Transverse colon (tissue), 4 donors: Measurements from ENCODE around the gene FUT3. TPM values are rescaled to one million over a fixed set of nuclear protein-coding genes. Genes with fewer than 3 reads are reported as not detected.
A peak's percentile ranks its signal among the peaks of the same experiment; 100 is the strongest.

Source experiments
- DNase-seq: peaks from one replicate; pipeline ENCODE4 v3.0.0-alpha.2; 2019
- H3K27ac ChIP-seq, 4 donors: fragments of 200-600 bp; sonication (generic); 2 replicates each; pipeline ENCODE4 v1.5.1; 2016 to 2018; ENCODE audit warnings: inconsistent platforms in 4 of 4
- H3K27me3 ChIP-seq: fragments of 200-600 bp; sonication (generic); 2 replicates; pipeline ENCODE4 v1.5.1; 2017; ENCODE audit warnings: inconsistent platforms
- H3K36me3 ChIP-seq, 4 donors: fragments of 200-600 bp; sonication (generic); 2 replicates each; pipeline ENCODE4 v1.5.1; 2017 to 2019; ENCODE audit warnings: inconsistent platforms in 4 of 4
- H3K4me1 ChIP-seq, 4 donors: fragments of 200-600 bp; sonication (generic); 2 replicates each; pipeline ENCODE4 v1.5.1; 2017 to 2020; ENCODE audit warnings: inconsistent platforms in 4 of 4
- H3K4me3 ChIP-seq, 4 donors: fragments of 200-600 bp; sonication (generic); 1 replicate in 1 of 4; 2 replicates in 3 of 4; pipeline versions ENCODE4 v1.5.1 to v1.6.1; 2017 to 2019; ENCODE audit warnings: inconsistent platforms in 4 of 4
- H3K9me3 ChIP-seq, 2 donors: fragments of 200-600 bp; sonication (generic); 2 replicates each; pipeline ENCODE4 v1.5.1; 2017 to 2019; ENCODE audit warnings: inconsistent platforms in 2 of 2
- CTCF ChIP-seq, 5 experiments: fragments of 200-600 bp in 3 of 5; fragments of 450-650 bp in 2 of 5; sonication (generic) in 3 of 5; IDR thresholded peaks; 1 replicate in 2 of 5; 2 replicates in 3 of 5; pipeline ENCODE4 v1.5.1; 2016 to 2017; ENCODE audit warnings: antibody characterized with exemption in 5 of 5, inconsistent platforms in 3 of 5, mild to moderate bottlenecking in 2 of 5, moderate library complexity in 1 of 5
- EP300 ChIP-seq: sonication (generic); formaldehyde crosslinking; IDR thresholded peaks from one replicate; pipeline ENCODE4 v1.6.1; 2017; ENCODE audit warnings: antibody characterized with exemption, low read depth
- POLR2A ChIP-seq: fragments of 450-650 bp; IDR thresholded peaks from one replicate; pipeline ENCODE4 v1.6.1; 2016; ENCODE audit warnings: antibody characterized with exemption, mild to moderate bottlenecking, moderate library complexity
- POLR2AphosphoS5 ChIP-seq, 3 donors: sonication (generic); formaldehyde crosslinking; IDR thresholded peaks; one replicate each; pipeline ENCODE4 v1.6.1; 2016; ENCODE audit warnings: antibody characterized with exemption in 3 of 3
- WGBS, 2 donors: methylation state at CpG; one replicate each; pipeline ENCODE4 v1.1.5; 2018; ENCODE audit warnings: low coverage in 1 of 2; 5-methylcytosine and 5-hydroxymethylcytosine counted together
- in situ Hi-C, 4 donors: fragments of 200-750 bp; cut with MboI; loops; one replicate each; pipeline versions ENCODE4 v1.15.0 to v1.15.1; 2017; ENCODE audit warnings: low sequenced_read_pairs in 3 of 4, low pct_ligation_motif_present in 1 of 4, low pct_unique_long_range_greater_than_20kb in 1 of 4
- intact Hi-C: fragments of 100-400 bp; cut with DNase I; formaldehyde crosslinking; loops from one replicate; pipeline ENCODE4 v1.15.1; 2023; ENCODE audit warnings: low total_unique reads
- total RNA-seq, 4 donors: library from RNA; depleted of rRNA; stranded (reverse); fragments of >200 nt; gene quantifications; one replicate each; pipeline ENCODE4 v1.1.0, GENCODE V29; 2016

Gene FUT3
- total RNA-seq, 4 donors from 2014 or later = 180 to 222 (median 191) TPM

GRCh38 chr19:5826531-5827341, 24.5 kb downstream of the FUT3 start:
- Histone ChIP-seq H3K27ac (peak overlapping the region; percentile 82 to 96 (median 90)), H3K27me3 (no peaks in the 10 kb centered on the region), H3K36me3 (no peaks in the 10 kb centered on the region), H3K4me1 (peaks cover 9 to 42% (median 32%) of the 10 kb centered on the region in 4 donors), H3K9me3 (no peaks in the 10 kb centered on the region), H3K4me3 (no peak overlapping the region)
- peak; percentile 88 for DNase-seq
- in situ Hi-C loops (no loop called here), intact Hi-C loops (no loop called here)
- 10 to 22% methylated on average over 4 to 24 of the region's 24 CpGs for WGBS, 2 donors
- TF ChIP-seq EP300 (no peak), CTCF (IDR thresholded peaks at IDR 0.05) (peak in 3 of 5 experiments; percentile 19 to 37 (median 24)), POLR2AphosphoS5 (IDR thresholded peaks at IDR 0.05) (peak in 1 of 3 donors; percentile 41), POLR2A (no peak)

DNA sequence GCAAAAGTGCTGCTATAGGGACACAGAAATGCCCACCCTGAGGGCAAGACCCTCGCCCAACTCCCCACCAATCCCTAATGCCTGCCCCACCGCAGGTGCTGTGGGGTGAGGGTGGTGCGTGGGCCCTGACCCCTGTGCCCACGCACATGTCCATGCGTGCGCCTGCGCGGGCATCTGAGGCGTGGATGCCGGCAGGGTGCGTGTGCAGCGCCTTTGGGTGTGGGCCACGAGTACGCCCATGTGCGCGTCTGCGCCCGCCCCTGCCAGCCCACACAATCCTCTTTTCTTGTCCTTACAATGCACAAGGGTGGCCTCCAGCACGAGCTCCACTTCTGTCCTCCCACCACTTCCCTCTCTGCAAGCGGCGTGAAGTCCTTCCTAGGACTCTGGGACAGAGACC, 26.1 kb downstream of the FUT3 start:
- peaks cover 9 to 42% (median 32%) of the 10 kb centered on the region in 4 donors for H3K4me1 ChIP-seq
- H3K27ac ChIP-seq = no peak overlapping the region
- no peak for DNase-seq
- no peaks in the 10 kb centered on the region for H3K27me3 ChIP-seq
- in situ Hi-C loops (no loop called here), intact Hi-C loops (no loop called here)
- WGBS, 2 donors = 91% methylated on average over 21 of the region's 21 CpGs; no CpG with 5 or more reads in 1 of the 2 donors
- no peak overlapping the region for H3K4me3 ChIP-seq
- no peaks in the 10 kb centered on the region for H3K9me3 ChIP-seq
- no peaks in the 10 kb centered on the region for H3K36me3 ChIP-seq
- no peak for TF ChIP-seq POLR2AphosphoS5 (IDR thresholded peaks at IDR 0.05)
- TF ChIP-seq POLR2A = no peak
- no peak for TF ChIP-seq CTCF (IDR thresholded peaks at IDR 0.05)
- TF ChIP-seq EP300 = no peak

DNA sequence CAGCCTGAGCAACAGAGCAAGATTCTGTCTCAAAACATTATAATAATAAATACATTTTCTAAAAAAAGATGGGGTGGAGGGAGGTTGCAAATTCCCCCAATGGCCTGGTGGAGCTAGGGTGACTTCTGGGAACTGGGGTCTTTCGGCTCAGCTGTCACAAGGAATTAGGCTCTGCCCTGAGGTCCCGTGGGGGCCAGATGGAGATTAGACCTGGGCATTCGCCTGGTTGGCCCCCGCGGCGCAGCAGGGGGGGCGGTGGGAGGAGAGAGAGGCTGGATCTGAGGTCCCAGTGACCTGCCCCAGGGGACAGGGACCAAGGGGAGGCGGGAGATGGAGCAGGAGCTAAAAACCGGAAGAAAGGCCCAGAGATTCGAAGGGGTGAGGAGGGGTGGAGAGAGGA, 26.5 kb downstream of the FUT3 start:
- Histone ChIP-seq H3K36me3 (no peaks in the 10 kb centered on the region), H3K9me3 (no peaks in the 10 kb centered on the region), H3K4me1 (peaks cover 9 to 42% (median 31%) of the 10 kb centered on the region in 4 donors), H3K27me3 (no peaks in the 10 kb centered on the region), H3K4me3 (no peak overlapping the region), H3K27ac (no peak overlapping the region)
- TF ChIP-seq EP300 (no peak), CTCF (IDR thresholded peaks at IDR 0.05) (no peak), POLR2A (no peak), POLR2AphosphoS5 (IDR thresholded peaks at IDR 0.05) (no peak)
- intact Hi-C loops = no loop called here
- WGBS, 2 donors = 84% methylated on average over 10 of the region's 10 CpGs; no CpG with 5 or more reads in 1 of the 2 donors
- no peak for DNase-seq
- in situ Hi-C loops = no loop called here

DNA sequence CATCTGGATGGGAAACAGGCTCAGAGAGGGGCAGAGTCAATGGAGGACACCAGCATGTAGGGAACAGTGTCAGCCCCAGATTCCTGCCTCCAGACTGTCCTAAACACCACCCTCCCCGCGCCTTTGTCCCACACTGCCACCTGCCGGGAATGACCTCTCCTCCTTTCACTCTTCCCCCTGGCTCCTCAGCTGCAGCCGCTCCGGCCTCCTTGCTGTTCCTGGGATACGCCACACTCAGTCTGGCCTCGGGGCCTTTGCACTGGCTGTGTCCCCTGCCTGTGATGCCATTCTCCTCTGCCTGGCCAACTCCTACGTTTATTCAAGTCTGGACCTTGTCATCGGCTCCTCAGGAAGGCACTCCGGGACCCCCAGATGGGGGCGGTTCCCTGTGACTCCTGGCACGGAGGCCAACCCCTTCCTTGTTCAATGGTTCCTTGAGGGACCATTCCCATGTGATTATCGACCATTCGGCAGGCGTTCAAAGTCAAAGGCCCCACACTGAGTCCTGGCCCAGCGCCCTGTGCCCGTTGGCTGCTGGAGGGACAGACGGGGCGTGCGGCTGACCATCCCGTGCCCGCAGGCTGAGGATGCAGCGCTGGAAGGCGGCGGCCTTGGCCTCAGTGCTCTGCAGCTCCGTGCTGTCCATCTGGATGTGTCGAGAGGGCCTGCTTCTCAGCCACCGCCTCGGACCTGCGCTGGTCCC, 27.5 kb downstream of the FUT3 start:
- WGBS, 2 donors = 12 to 81% methylated on average over 3 to 30 of the region's 30 CpGs
- H3K27me3 ChIP-seq = no peaks in the 10 kb centered on the region
- no peaks in the 10 kb centered on the region for H3K9me3 ChIP-seq
- no peaks in the 10 kb centered on the region for H3K36me3 ChIP-seq
- TF ChIP-seq CTCF (IDR thresholded peaks at IDR 0.05) (peak in 2 of 5 experiments; percentile 22), POLR2A (no peak)
- H3K4me1 ChIP-seq = peaks cover 9 to 33% (median 22%) of the 10 kb centered on the region in 4 donors
- H3K4me3 ChIP-seq = no peak overlapping the region
- peak; percentile 54 for DNase-seq
- no peak overlapping the region for H3K27ac ChIP-seq
- in situ Hi-C loops = no loop called here
- intact Hi-C loops = no loop called here
